SU-DHL-6 (cell line): Measurements from ENCODE around the gene VTI1A.

ENCODE experiments used
- CTCF ChIP-seq: fragments of 200-600 bp; sonication (generic); IDR thresholded peaks from one replicate; pipeline ENCODE4 v1.5.1; 2017; ENCODE audit warnings: antibody characterized with exemption, mild to moderate bottlenecking, low read length, moderate library complexity; ENCODE audit not compliant: insufficient read depth, poor library complexity, severe bottlenecking
- EZH2phosphoT487 ChIP-seq: fragments of 200-600 bp; sonication (generic), shearing (Covaris generic); conservative IDR thresholded peaks from 2 replicates; pipeline ENCODE4 v1.6.1; 2018; ENCODE audit warnings: mild to moderate bottlenecking, antibody characterized with exemption, low read length, moderate library complexity, mixed read lengths

GRCh38 chr10:112460366-112460765 is 13.4 kb downstream of the VTI1A start:
- TF ChIP-seq CTCF (no peak), EZH2phosphoT487 (no peak)
